Mesothelial cell of epicardium (in vitro differentiated cells): Measurements from ENCODE around the gene TENT5C. TPM values are rescaled to one million over a fixed set of nuclear protein-coding genes. Genes with fewer than 3 reads are reported as not detected.

ENCODE experiments used
- DNase-seq, 2 experiments: peaks; one replicate each; pipeline ENCODE4 v3.0.0; 2021; ENCODE audit warnings: low spot score in 2 of 2; ENCODE audit not compliant: unreplicated experiment in 2 of 2
- H3K27ac Mint-ChIP-seq: 2 replicates; pipeline ENCODE4 v1.8.0; 2021; ENCODE audit warnings: mixed read lengths
- H3K27me3 Mint-ChIP-seq: 2 replicates; pipeline ENCODE4 v1.8.0; 2021; ENCODE audit warnings: low read depth, mixed read lengths
- H3K36me3 Mint-ChIP-seq: 2 replicates; pipeline ENCODE4 v1.8.0; 2021; ENCODE audit warnings: mixed read lengths
- H3K4me1 Mint-ChIP-seq: 2 replicates; pipeline ENCODE4 v1.8.0; 2021; ENCODE audit warnings: mixed read lengths
- H3K4me3 Mint-ChIP-seq: 2 replicates; pipeline ENCODE4 v1.8.0; 2021; ENCODE audit warnings: mild to moderate bottlenecking, moderate library complexity, mixed read lengths
- H3K9me3 Mint-ChIP-seq: 2 replicates; pipeline ENCODE4 v1.8.0; 2021; ENCODE audit warnings: mixed read lengths
- CTCF ChIP-seq: fragments of 200-600 bp; sonication (generic); IDR thresholded peaks from one replicate; pipeline ENCODE4 v1.5.0; 2021; ENCODE audit warnings: antibody characterized with exemption; ENCODE audit not compliant: unreplicated experiment
- total RNA-seq: library from RNA; stranded (reverse); gene quantifications from 3 replicates; pipeline ENCODE4 v1.2.1, GENCODE V29; 2021

The TENT5C gene
- total RNA-seq, 1 donor from 2014 or later = 0.31 TPM

DNA sequence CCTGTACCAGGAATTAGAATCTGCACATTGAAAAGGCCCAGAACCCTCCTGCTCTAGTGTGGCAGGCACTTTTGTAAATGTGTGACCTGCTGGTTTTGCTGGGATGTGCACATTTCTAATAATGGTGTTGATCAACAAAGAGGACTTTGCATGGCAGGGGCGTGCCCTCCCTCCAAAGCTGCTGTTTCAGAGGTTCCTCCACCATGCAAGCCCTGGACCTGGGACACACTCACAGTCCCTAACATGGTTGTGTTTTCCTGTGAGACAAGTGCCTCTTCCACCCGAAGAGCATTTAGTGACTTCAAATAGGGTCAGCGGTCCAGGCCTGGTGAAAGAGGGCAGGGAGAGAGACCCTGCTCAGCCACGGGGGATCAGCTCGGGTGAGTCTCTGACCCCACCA lies 28.1 kb downstream of the TENT5C start:
- peak in 1 of 2 experiments; percentile 28 for DNase-seq
- no peak for TF ChIP-seq CTCF
- no peaks in the 10 kb centered on the region for H3K4me1 Mint-ChIP-seq
- no peak overlapping the region for H3K27ac Mint-ChIP-seq
- H3K36me3 Mint-ChIP-seq = no peaks in the 10 kb centered on the region
- H3K4me3 Mint-ChIP-seq = no peak overlapping the region
- no peaks in the 10 kb centered on the region for H3K9me3 Mint-ChIP-seq
- peaks cover 12% of the 10 kb centered on the region for H3K27me3 Mint-ChIP-seq

- DNase-seq = no peak
- Mint-ChIP-seq H3K9me3 (no peaks in the 10 kb centered on the region), H3K27me3 (peaks cover 8% of the 10 kb centered on the region), H3K27ac (no peak overlapping the region), H3K4me3 (no peak overlapping the region), H3K36me3 (no peaks in the 10 kb centered on the region), H3K4me1 (no peaks in the 10 kb centered on the region)
- no peak for TF ChIP-seq CTCF
These were observed 28.8 kb downstream of the TENT5C start for GRCh38 chr1:117634631-117635030.

- Mint-ChIP-seq H3K27me3 (peaks cover 10% of the 10 kb centered on the region), H3K9me3 (no peaks in the 10 kb centered on the region), H3K4me1 (no peaks in the 10 kb centered on the region), H3K36me3 (no peaks in the 10 kb centered on the region), H3K27ac (no peak overlapping the region), H3K4me3 (no peak overlapping the region)
- no peak for DNase-seq
- TF ChIP-seq CTCF = no peak
These were observed 30.0 kb downstream of the TENT5C start for GRCh38 chr1:117635805-117636204.

- Mint-ChIP-seq H3K9me3 (no peaks in the 10 kb centered on the region), H3K27me3 (peaks cover 15% of the 10 kb centered on the region), H3K4me3 (no peak overlapping the region), H3K4me1 (no peaks in the 10 kb centered on the region), H3K36me3 (no peaks in the 10 kb centered on the region), H3K27ac (no peak overlapping the region)
- no peak for TF ChIP-seq CTCF
- DNase-seq = no peak
These were observed 31.0 kb downstream of the TENT5C start for GRCh38 chr1:117636637-117637425.

DNA sequence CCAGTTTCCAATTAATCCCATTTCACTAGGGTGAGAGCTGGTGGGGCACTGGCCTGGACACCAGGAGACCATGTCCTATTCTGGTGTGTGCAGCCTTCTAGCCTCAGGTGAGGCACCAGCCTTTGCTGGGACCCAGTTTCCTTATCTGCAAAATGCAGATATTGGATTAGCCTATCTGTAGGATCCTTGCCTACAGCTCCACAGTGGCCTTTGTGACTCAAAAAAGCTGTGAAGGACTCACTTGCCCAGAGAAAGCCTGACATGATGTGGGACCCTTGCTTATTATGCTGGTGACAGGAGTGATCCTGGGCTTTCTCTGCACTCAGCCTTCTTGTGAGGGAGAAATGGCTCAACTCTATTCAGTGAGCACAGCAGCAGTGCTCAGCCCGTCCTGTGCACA lies 32.3 kb downstream of the TENT5C start:
- peak in 1 of 2 experiments; percentile 20 for DNase-seq
- Mint-ChIP-seq H3K4me1 (no peaks in the 10 kb centered on the region), H3K4me3 (no peak overlapping the region), H3K27me3 (peaks cover 13% of the 10 kb centered on the region), H3K27ac (no peak overlapping the region), H3K9me3 (no peaks in the 10 kb centered on the region), H3K36me3 (no peaks in the 10 kb centered on the region)
- TF ChIP-seq CTCF = no peak
